Psoas muscle (tissue), 8 donors: ENCODE measurements around the gene TMEM269. TPM values are rescaled to one million over a fixed set of nuclear protein-coding genes. Genes with fewer than 3 reads are reported as not detected.

Source experiments
- ATAC-seq, 4 donors: fragments of 200-7000 bp; cut with Tn5 transposase; one replicate each; pipeline ENCODE4 v1.9.1; 2020; ENCODE audit warnings: moderate library complexity in 3 of 4, mild to moderate bottlenecking in 2 of 4
- DNase-seq, 2 donors: peaks; one replicate each; pipeline ENCODE4 v3.0.0-alpha.2; 2020
- H3K27ac ChIP-seq: fragments of 200-600 bp; one replicate; pipeline ENCODE4 v1.8.0; 2022
- H3K27me3 ChIP-seq, 3 donors: fragments of 200-600 bp in 1 of 3; one replicate each; pipeline versions ENCODE4 v1.6.1 to v1.8.0; 2013 to 2022; ENCODE audit warnings: low read length in 2 of 3, mild to moderate bottlenecking in 2 of 3, moderate library complexity in 1 of 3; ENCODE audit not compliant: insufficient read depth in 3 of 3
- H3K36me3 ChIP-seq, 2 donors: fragments of 200-600 bp in 1 of 2; one replicate each; pipeline versions ENCODE4 v1.6.1 to v1.8.0; 2013 to 2022; ENCODE audit warnings: low read depth in 1 of 2, mild to moderate bottlenecking in 1 of 2, moderate library complexity in 1 of 2; ENCODE audit not compliant: insufficient read depth in 1 of 2
- H3K4me1 ChIP-seq: fragments of 200-600 bp; one replicate; pipeline ENCODE4 v1.8.0; 2022
- H3K4me3 ChIP-seq: fragments of 200-600 bp; one replicate; pipeline ENCODE4 v1.8.0; 2022; ENCODE audit warnings: mild to moderate bottlenecking
- H3K9me3 ChIP-seq: fragments of 200-600 bp; one replicate; pipeline ENCODE4 v1.8.0; 2022
- CTCF ChIP-seq: fragments of 200-600 bp; IDR thresholded peaks from one replicate; pipeline ENCODE4 v1.8.0; 2022; ENCODE audit warnings: antibody characterized with exemption
- WGBS, 3 donors: extraction: QIAGEN DNeasy Blood & Tissue Kit; methylation state at CpG; one replicate each; pipeline versions ENCODE4 v1.1.6 to v1.1.7; 2013; 5-methylcytosine and 5-hydroxymethylcytosine counted together
- intact Hi-C, 2 donors: fragments of 100-400 bp; cut with DNase I; formaldehyde crosslinking; loops; one replicate each; pipeline versions ENCODE4 v1.11.0 to v1.14.2; 2022
- polyA plus RNA-seq, 3 donors: library from polyadenylated mRNA; stranded (reverse); fragments of 200-250 nt; gene quantifications; one replicate each; pipeline ENCODE4 v1.2.3, GENCODE V29; 2013
- total RNA-seq, 4 donors: library from RNA; stranded (reverse); fragmentation: NEBNext Ultra II Directional in 2 of 4; extraction: Animal tissue kit (Norgen Biotek cat#: 25700) in 2 of 4; gene quantifications; one replicate each; pipeline versions ENCODE4 v1.2.1 to v1.2.4, GENCODE V29; 2021 to 2023
- donor health status: healthy with polysubstance abuse.
- donor health status: DM: no; HTN: no; CAD: no; lungs with moderate emphysema.
- donor health status: Bipolar disorder and iron deficiency.
- donor health status: healthy.
- donor health status: DM: yes; HTN: yes; CAD: no.
- donor health status: DM: no; HTN: no; CAD: no.
- donor health status: DM: no; HTN: no; CAD: no.
- donor health status: DM: yes; HTN: yes; CAD: no.

Gene TMEM269
- total and polyA plus RNA-seq, 7 donors, result 0.05 to 0.89 (median 0.15) TPM

GRCh38 chr1:42757892-42758275 lies 26.9 kb upstream of the TMEM269 start:
- Histone ChIP-seq H3K27ac (no peak overlapping the region), H3K4me3 (no peak overlapping the region), H3K36me3 (peaks cover 11 to 90% of the 10 kb centered on the region in 2 donors), H3K9me3 (no peaks in the 10 kb centered on the region), H3K27me3 (no peaks in the 10 kb centered on the region), H3K4me1 (no peaks in the 10 kb centered on the region)
- intact Hi-C loops, result loop anchor here in 1 of 2 donors (10.0 kb wide), 1 partner anchor 413 kb away; no protein-coding TSS in a partner anchor
- ATAC-seq (no peak), DNase-seq (no peak)
- TF ChIP-seq CTCF, result no peak

- WGBS, 3 donors, result 83 to 85% (median 84%) methylated on average over 3 of the region's 3 CpGs
- ATAC-seq, result no peak
Observed at GRCh38 chr1:42758641-42759040, 26.1 kb upstream of the TMEM269 start.

GRCh38 chr1:42759114-42759513 lies 25.7 kb upstream of the TMEM269 start:
- WGBS, 3 donors, result 65 to 76% (median 74%) methylated on average over 9 of the region's 9 CpGs
- Histone ChIP-seq H3K9me3 (no peaks in the 10 kb centered on the region), H3K36me3 (peaks cover 11 to 78% of the 10 kb centered on the region in 2 donors), H3K4me1 (peaks cover 1% of the 10 kb centered on the region), H3K27ac (no peak overlapping the region), H3K27me3 (no peaks in the 10 kb centered on the region), H3K4me3 (no peak overlapping the region)
- intact Hi-C loops, result loop anchor here in 1 of 2 donors (10.0 kb wide), 1 partner anchor 414 kb away; no protein-coding TSS in a partner anchor
- ATAC-seq (no peak), DNase-seq (no peak)
- no peak for TF ChIP-seq CTCF

More at GRCh38 chr1:42758641-42759040, 26.1 kb upstream of the TMEM269 start:
- Histone ChIP-seq H3K27me3 (no peaks in the 10 kb centered on the region), H3K36me3 (peaks cover 11 to 83% of the 10 kb centered on the region in 2 donors), H3K4me3 (no peak overlapping the region), H3K4me1 (no peaks in the 10 kb centered on the region), H3K9me3 (no peaks in the 10 kb centered on the region), H3K27ac (no peak overlapping the region)
- intact Hi-C loops, result loop anchor here in 1 of 2 donors (10.0 kb wide), 1 partner anchor 414 kb away; no protein-coding TSS in a partner anchor
- no peak for DNase-seq
- no peak for TF ChIP-seq CTCF

- 95 to 98% (median 97%) methylated on average over 4 of the region's 4 CpGs for WGBS, 3 donors
- H3K4me3 ChIP-seq, result no peak overlapping the region
- no peaks in the 10 kb centered on the region for H3K27me3 ChIP-seq
- peaks cover 18% of the 10 kb centered on the region for H3K4me1 ChIP-seq
- no peaks in the 10 kb centered on the region for H3K9me3 ChIP-seq
- H3K36me3 ChIP-seq, result peaks cover 7 to 53% of the 10 kb centered on the region in 2 donors
- no peak for ATAC-seq
- TF ChIP-seq CTCF, result no peak
- intact Hi-C loops, result loop anchor here in 1 of 2 donors (10.0 kb wide), 2 partner anchors 83 to 307 kb away; partner anchors contain the start of genes PPCS, ZMYND12 and ZNF691
- no peak overlapping the region for H3K27ac ChIP-seq
- DNase-seq, result no peak
Observed at GRCh38 chr1:42761567-42761966, 23.2 kb upstream of the TMEM269 start.

GRCh38 chr1:42762269-42762668 lies 22.5 kb upstream of the TMEM269 start:
- no peak overlapping the region for H3K27ac ChIP-seq
- TF ChIP-seq CTCF, result no peak
- ATAC-seq (no peak), DNase-seq (no peak)
- no peak overlapping the region for H3K4me3 ChIP-seq
- H3K27me3 ChIP-seq, result no peaks in the 10 kb centered on the region
- peaks cover 3 to 49% of the 10 kb centered on the region in 2 donors for H3K36me3 ChIP-seq
- WGBS, 3 donors, result 67 to 79% (median 70%) methylated on average over 5 of the region's 5 CpGs
- H3K9me3 ChIP-seq, result no peaks in the 10 kb centered on the region
- intact Hi-C loops, result loop anchor here in 1 of 2 donors (10.0 kb wide), 2 partner anchors 83 to 307 kb away; partner anchors contain the start of genes PPCS, ZMYND12 and ZNF691
- H3K4me1 ChIP-seq, result peaks cover 18% of the 10 kb centered on the region
